Stomach (tissue), 4 donors: ENCODE measurements around the gene ACOT7.

ENCODE experiments used
- POLR2A ChIP-seq, 4 donors: fragments of 450-650 bp; IDR thresholded peaks; one replicate each; pipeline ENCODE4 v1.6.1; 2016; ENCODE audit warnings: antibody characterized with exemption in 4 of 4, control low read depth in 2 of 4, mild to moderate bottlenecking in 1 of 4, moderate library complexity in 1 of 4
- TF ChIP-seq, protein P1 (sequence below), 7 experiments: fragments of 450-650 bp in 4 of 7; fragments of 200-600 bp in 3 of 7; sonication (generic) in 3 of 7; IDR thresholded peaks; one replicate each; pipeline ENCODE4 v1.5.1; 2016 to 2019; ENCODE audit warnings: antibody characterized with exemption in 7 of 7, control low read depth in 2 of 7, mild to moderate bottlenecking in 1 of 7

DNA sequence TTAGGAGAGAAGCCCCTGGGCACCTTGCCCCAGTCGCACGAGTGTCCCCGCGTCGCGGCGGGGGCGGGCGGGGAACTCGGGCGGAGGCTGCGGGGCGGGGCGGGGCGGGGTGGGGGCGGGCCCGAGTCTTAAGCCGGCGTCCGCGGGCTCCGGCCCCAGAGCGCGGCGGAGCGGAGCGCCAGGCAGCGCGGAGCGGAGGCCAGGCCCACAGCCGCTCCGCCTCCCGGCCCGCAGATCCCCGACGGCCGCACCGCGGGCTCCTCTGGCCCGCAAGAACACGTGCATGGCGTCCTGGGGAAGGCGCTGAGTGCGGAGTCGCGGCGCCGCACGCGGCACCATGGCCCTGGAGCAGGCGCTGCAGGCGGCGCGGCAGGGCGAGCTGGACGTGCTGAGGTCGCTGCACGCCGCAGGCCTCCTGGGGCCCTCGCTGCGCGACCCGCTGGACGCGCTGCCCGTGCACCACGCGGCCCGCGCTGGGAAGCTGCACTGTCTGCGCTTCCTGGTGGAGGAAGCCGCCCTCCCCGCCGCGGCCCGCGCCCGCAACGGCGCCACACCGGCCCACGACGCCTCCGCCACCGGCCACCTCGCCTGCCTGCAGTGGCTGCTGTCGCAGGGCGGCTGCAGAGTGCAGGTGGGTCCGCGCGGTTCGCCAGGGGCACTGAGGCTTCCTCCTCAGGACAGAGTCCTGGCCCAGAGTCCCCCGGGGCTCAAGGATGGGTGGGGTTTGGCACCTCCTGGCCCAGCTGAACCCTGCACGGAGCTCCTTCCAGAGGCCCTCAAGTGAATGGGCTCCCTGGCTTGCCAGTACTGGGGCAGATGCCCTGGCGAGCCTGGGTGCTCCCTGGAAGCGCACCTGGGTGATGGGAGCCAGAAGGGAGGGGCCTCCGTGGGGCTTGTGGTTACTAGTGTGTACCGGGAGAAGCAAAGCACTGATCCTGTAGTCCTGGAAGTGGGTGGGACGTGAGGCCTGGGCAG, 31.3 kb upstream of the ACOT7 start, which contains the start of gene ESPN:
- TF ChIP-seq, protein P1, sequence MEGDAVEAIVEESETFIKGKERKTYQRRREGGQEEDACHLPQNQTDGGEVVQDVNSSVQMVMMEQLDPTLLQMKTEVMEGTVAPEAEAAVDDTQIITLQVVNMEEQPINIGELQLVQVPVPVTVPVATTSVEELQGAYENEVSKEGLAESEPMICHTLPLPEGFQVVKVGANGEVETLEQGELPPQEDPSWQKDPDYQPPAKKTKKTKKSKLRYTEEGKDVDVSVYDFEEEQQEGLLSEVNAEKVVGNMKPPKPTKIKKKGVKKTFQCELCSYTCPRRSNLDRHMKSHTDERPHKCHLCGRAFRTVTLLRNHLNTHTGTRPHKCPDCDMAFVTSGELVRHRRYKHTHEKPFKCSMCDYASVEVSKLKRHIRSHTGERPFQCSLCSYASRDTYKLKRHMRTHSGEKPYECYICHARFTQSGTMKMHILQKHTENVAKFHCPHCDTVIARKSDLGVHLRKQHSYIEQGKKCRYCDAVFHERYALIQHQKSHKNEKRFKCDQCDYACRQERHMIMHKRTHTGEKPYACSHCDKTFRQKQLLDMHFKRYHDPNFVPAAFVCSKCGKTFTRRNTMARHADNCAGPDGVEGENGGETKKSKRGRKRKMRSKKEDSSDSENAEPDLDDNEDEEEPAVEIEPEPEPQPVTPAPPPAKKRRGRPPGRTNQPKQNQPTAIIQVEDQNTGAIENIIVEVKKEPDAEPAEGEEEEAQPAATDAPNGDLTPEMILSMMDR (IDR thresholded peaks at IDR 0.05) = no peak
- no peak for TF ChIP-seq POLR2A (IDR thresholded peaks at IDR 0.05)
